ENCODE data around the gene USP13. TPM values are rescaled to one million over a fixed set of nuclear protein-coding genes. Genes with fewer than 3 reads are reported as not detected.

Gene USP13
- total and polyA plus RNA-seq, 2 experiments from 2014 or later: 6.0 to 8.2 TPM

- H3K36me3 ChIP-seq (ENCODE audit: low read depth): no peaks in the 10 kb centered on the region
- H3K9ac ChIP-seq: no peak overlapping the region
- H3K27me3 ChIP-seq (replicated peaks; ENCODE audit: insufficient read depth): no peaks in the 10 kb centered on the region
- no peak overlapping the region for H3K4me3 ChIP-seq
- DNase-seq: no peak
- H3K79me2 ChIP-seq (ENCODE audit: insufficient read depth): peaks cover 87% of the 10 kb centered on the region
- 98 to 99% methylated on average over 8 of the region's 8 CpGs for WGBS, 2 experiments (ENCODE audit: low coverage in 1 of 2, low lambda C conversion rate in 2 of 2, missing lambda C conversion rate in 2 of 2)
- H3K27ac ChIP-seq: no peak overlapping the region
- no peak overlapping the region for H3K4me2 ChIP-seq (ENCODE audit: unreplicated experiment)
- in situ Hi-C loops (cut with MboI): no loop called here
- H4K20me1 ChIP-seq (ENCODE audit: insufficient read depth): no peaks in the 10 kb centered on the region
- H3F3A ChIP-seq (ENCODE audit: insufficient read depth): no peaks in the 10 kb centered on the region
- H2AFZ ChIP-seq: no peak overlapping the region
- H3K9me2 ChIP-seq (ENCODE audit: insufficient read depth): no peaks in the 10 kb centered on the region
- H3K4me1 ChIP-seq (ENCODE audit: insufficient read depth): no peaks in the 10 kb centered on the region
- no peak for TF ChIP-seq EZH2phosphoT487 (IDR thresholded peaks at IDR 0.05; ENCODE audit: insufficient read depth, low read depth)
- no peak for TF ChIP-seq EZH2 (IDR thresholded peaks at IDR 0.05; ENCODE audit: insufficient read depth, poor library complexity, severe bottlenecking)
- no peaks in the 10 kb centered on the region for H3K9me3 ChIP-seq (ENCODE audit: low read depth)
Observed at GRCh38 chr3:179673523-179673922, 20.7 kb downstream of the USP13 start.

- no peaks in the 10 kb centered on the region for H3K9me3 ChIP-seq (ENCODE audit: low read depth)
- no peak overlapping the region for H3K4me2 ChIP-seq (ENCODE audit: unreplicated experiment)
- no peak overlapping the region for H3K4me3 ChIP-seq
- no peaks in the 10 kb centered on the region for H3K27me3 ChIP-seq (replicated peaks; ENCODE audit: insufficient read depth)
- TF ChIP-seq EZH2phosphoT487 (IDR thresholded peaks at IDR 0.05; ENCODE audit: insufficient read depth, low read depth) (no peak), EZH2 (IDR thresholded peaks at IDR 0.05; ENCODE audit: insufficient read depth, poor library complexity, severe bottlenecking) (no peak)
- WGBS, 2 experiments (ENCODE audit: low coverage in 1 of 2, low lambda C conversion rate in 2 of 2, missing lambda C conversion rate in 2 of 2): 97% methylated on average over 5 of the region's 5 CpGs
- in situ Hi-C loops (cut with MboI): no loop called here
- H3K9ac ChIP-seq: no peak overlapping the region
- H3K4me1 ChIP-seq (ENCODE audit: insufficient read depth): 0 out of 2 replicates have a peak, but pooled peaks cover 8% of the 10 kb centered on the region
- H4K20me1 ChIP-seq (ENCODE audit: insufficient read depth): no peaks in the 10 kb centered on the region
- H3K36me3 ChIP-seq (ENCODE audit: low read depth): no peaks in the 10 kb centered on the region
- no peak overlapping the region for H2AFZ ChIP-seq
- no peak for DNase-seq
- H3K9me2 ChIP-seq (ENCODE audit: insufficient read depth): no peaks in the 10 kb centered on the region
- H3F3A ChIP-seq (ENCODE audit: insufficient read depth): no peaks in the 10 kb centered on the region
- peaks cover 87% of the 10 kb centered on the region for H3K79me2 ChIP-seq (ENCODE audit: insufficient read depth)
- no peak overlapping the region for H3K27ac ChIP-seq
Observed at GRCh38 chr3:179676081-179676480, 23.2 kb downstream of the USP13 start.

- no peak for DNase-seq
- Histone ChIP-seq H3K4me2 (ENCODE audit: unreplicated experiment) (no peak overlapping the region), H2AFZ (no peak overlapping the region), H3K4me3 (no peak overlapping the region), H3K9me2 (ENCODE audit: insufficient read depth) (no peaks in the 10 kb centered on the region), H3K9ac (no peak overlapping the region), H3F3A (ENCODE audit: insufficient read depth) (no peaks in the 10 kb centered on the region), H3K79me2 (ENCODE audit: insufficient read depth) (peaks cover 80% of the 10 kb centered on the region), H3K36me3 (ENCODE audit: low read depth) (no peaks in the 10 kb centered on the region), H3K4me1 (ENCODE audit: insufficient read depth) (0 out of 2 replicates have a peak, but pooled peaks cover 8% of the 10 kb centered on the region), H3K27me3 (replicated peaks; ENCODE audit: insufficient read depth) (no peaks in the 10 kb centered on the region), H4K20me1 (ENCODE audit: insufficient read depth) (no peaks in the 10 kb centered on the region), H3K9me3 (ENCODE audit: low read depth) (no peaks in the 10 kb centered on the region), H3K27ac (no peak overlapping the region)
- in situ Hi-C loops (cut with MboI): no loop called here
- 96 to 100% methylated on average over 2 of the region's 2 CpGs for WGBS, 2 experiments (ENCODE audit: low coverage in 1 of 2, low lambda C conversion rate in 2 of 2, missing lambda C conversion rate in 2 of 2)
- TF ChIP-seq EZH2 (IDR thresholded peaks at IDR 0.05; ENCODE audit: insufficient read depth, poor library complexity, severe bottlenecking) (no peak), EZH2phosphoT487 (IDR thresholded peaks at IDR 0.05; ENCODE audit: insufficient read depth, low read depth) (no peak)
Observed at GRCh38 chr3:179677884-179678283, 25.0 kb downstream of the USP13 start.

DNA sequence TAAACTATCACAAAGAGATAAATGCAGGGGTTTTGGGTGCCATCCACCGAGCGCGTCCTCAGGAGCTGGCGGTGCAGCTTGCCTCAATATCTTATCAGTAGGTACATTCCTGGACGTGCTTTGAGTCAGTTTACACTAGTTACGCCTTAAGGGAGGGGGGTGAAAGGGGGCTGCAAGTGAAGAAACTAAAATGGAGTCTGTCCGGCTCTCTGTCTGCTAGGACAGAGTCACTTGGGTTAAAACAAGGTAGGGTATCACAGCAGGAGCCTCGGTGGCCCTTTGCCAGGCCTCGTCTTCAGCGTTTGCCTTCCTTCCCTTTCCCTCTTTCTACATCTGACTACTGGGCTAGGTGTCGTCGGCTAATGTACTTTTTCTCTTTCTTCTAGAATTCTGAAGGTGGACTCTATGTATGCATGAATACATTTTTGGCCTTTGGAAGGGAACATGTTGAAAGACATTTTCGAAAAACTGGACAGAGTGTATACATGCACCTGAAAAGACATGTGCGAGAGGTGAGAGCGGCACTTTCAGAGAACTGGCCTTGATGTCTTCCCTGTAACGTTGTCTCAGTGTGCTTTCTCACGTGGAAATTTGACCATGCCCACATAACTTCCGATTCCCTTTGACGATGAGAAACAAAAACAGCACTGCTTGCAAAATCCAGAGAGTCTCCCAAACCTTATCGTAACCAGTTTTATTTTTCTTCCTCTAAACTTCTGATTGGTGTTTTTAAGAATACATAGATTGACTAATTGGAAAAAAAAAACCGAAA lies 28.8 kb downstream of the USP13 start:
- Histone ChIP-seq H3K27ac (no peak overlapping the region), H3K4me3 (no peak overlapping the region), H3K27me3 (replicated peaks; ENCODE audit: insufficient read depth) (no peaks in the 10 kb centered on the region), H2AFZ (peak overlapping the region; percentile 39; the same call in 1 of the 2 replicates), H3K9me2 (ENCODE audit: insufficient read depth) (no peaks in the 10 kb centered on the region), H4K20me1 (ENCODE audit: insufficient read depth) (no peaks in the 10 kb centered on the region), H3F3A (ENCODE audit: insufficient read depth) (no peaks in the 10 kb centered on the region), H3K9me3 (ENCODE audit: low read depth) (no peaks in the 10 kb centered on the region), H3K4me1 (ENCODE audit: insufficient read depth) (0 out of 2 replicates have a peak, but pooled peaks cover 8% of the 10 kb centered on the region), H3K79me2 (ENCODE audit: insufficient read depth) (peaks cover 46% of the 10 kb centered on the region), H3K36me3 (ENCODE audit: low read depth) (no peaks in the 10 kb centered on the region), H3K4me2 (ENCODE audit: unreplicated experiment) (peak overlapping the region; percentile 30), H3K9ac (no peak overlapping the region)
- no peak for DNase-seq
- no peak for TF ChIP-seq EZH2 (IDR thresholded peaks at IDR 0.05; ENCODE audit: insufficient read depth, poor library complexity, severe bottlenecking)
- no peak for TF ChIP-seq EZH2phosphoT487 (IDR thresholded peaks at IDR 0.05; ENCODE audit: insufficient read depth, low read depth)
- in situ Hi-C loops (cut with MboI): no loop called here
- WGBS, 2 experiments (ENCODE audit: low coverage in 1 of 2, low lambda C conversion rate in 2 of 2, missing lambda C conversion rate in 2 of 2): 85 to 86% methylated on average over 21 of the region's 21 CpGs

All from GM23248 (cell line).